Ascending aorta (tissue), 2 donors: ENCODE results near the gene TMEM92. TPM values are rescaled to one million over a fixed set of nuclear protein-coding genes. Genes with fewer than 3 reads are reported as not detected.
A peak's percentile ranks its signal among the peaks of the same experiment; 100 is the strongest.

Experiments used
- DNase-seq, 2 donors: peaks; one replicate each; pipeline ENCODE4 v3.0.0-alpha.2; 2019; ENCODE audit warnings: low spot score in 2 of 2
- H3K27ac ChIP-seq, 2 donors: fragments of 200-600 bp; sonication (generic); one replicate each; pipeline ENCODE4 v1.5.1; 2016 to 2017; ENCODE audit warnings: mild to moderate bottlenecking in 1 of 2
- H3K27me3 ChIP-seq: fragments of 200-600 bp; sonication (generic); one replicate; pipeline ENCODE4 v1.5.1; 2017
- H3K36me3 ChIP-seq, 2 donors: fragments of 200-600 bp; sonication (generic); one replicate each; pipeline ENCODE4 v1.5.1; 2016
- H3K4me1 ChIP-seq, 2 donors: fragments of 200-600 bp; sonication (generic); one replicate each; pipeline ENCODE4 v1.5.1; 2016 to 2017; ENCODE audit warnings: mild to moderate bottlenecking in 1 of 2
- H3K4me3 ChIP-seq, 2 donors: fragments of 200-600 bp; sonication (generic); one replicate each; pipeline ENCODE4 v1.5.1; 2016 to 2017; ENCODE audit warnings: mild to moderate bottlenecking in 1 of 2
- H3K9me3 ChIP-seq, 2 donors: fragments of 200-600 bp; sonication (generic); one replicate each; pipeline ENCODE4 v1.5.1; 2016
- CTCF ChIP-seq, 3 experiments: fragments of 200-600 bp in 2 of 3; fragments of 450-650 bp in 1 of 3; sonication (generic) in 2 of 3; IDR thresholded peaks; one replicate each; pipeline ENCODE4 v1.5.1; 2016 to 2019; ENCODE audit warnings: antibody characterized with exemption in 3 of 3, mild to moderate bottlenecking in 1 of 3, moderate library complexity in 1 of 3
- intact Hi-C: fragments of 100-400 bp; cut with DNase I; formaldehyde crosslinking; loops from one replicate; pipeline ENCODE4 v1.15.1; 2023
- total RNA-seq: library from RNA; depleted of rRNA; stranded (reverse); fragments of >200 nt; gene quantifications from one replicate; pipeline ENCODE4 v1.1.0, GENCODE V29; 2016

The TMEM92 gene
- total RNA-seq, 1 donor from 2014 or later = not detected

- peak in 1 of 2 donors; percentile 53 for DNase-seq
- Histone ChIP-seq H3K4me3 (no peak overlapping the region), H3K27me3 (no peaks in the 10 kb centered on the region), H3K9me3 (no peaks in the 10 kb centered on the region), H3K27ac (peak overlapping the region; percentile 12 to 56), H3K36me3 (no peaks in the 10 kb centered on the region), H3K4me1 (peaks cover 13 to 31% of the 10 kb centered on the region in 2 donors)
- TF ChIP-seq CTCF (IDR thresholded peaks at IDR 0.05) = no peak
- intact Hi-C loops = no loop called here
Measured at GRCh38 chr17:50259477-50260324, 14.6 kb upstream of the TMEM92 start.

DNA sequence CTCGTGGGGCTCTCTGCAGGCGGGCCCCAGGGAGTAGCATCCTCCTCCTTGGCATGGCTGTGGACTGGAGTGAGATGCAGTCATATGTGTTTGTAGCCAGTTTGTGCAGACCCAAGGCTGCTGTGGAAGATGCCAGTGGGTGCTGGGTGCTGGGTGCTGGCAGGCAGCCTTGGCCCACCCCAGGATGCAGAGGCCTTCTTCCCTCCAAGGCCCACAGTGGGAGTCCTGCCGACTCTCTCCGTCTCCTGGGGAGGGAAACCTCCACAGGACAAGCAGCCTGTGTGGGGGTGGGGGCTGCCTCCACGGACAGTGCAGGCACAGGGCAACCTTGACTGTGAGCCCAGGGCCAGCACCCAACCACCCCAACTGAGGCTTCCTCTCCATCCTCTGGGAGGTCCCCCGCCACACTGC is 13.8 kb upstream of the TMEM92 start:
- H3K27me3 ChIP-seq = no peaks in the 10 kb centered on the region
- intact Hi-C loops = no loop called here
- no peak overlapping the region for H3K4me3 ChIP-seq
- peak in 1 of 2 donors; percentile 56 for DNase-seq
- no peaks in the 10 kb centered on the region for H3K9me3 ChIP-seq
- no peaks in the 10 kb centered on the region for H3K36me3 ChIP-seq
- H3K27ac ChIP-seq = no peak overlapping the region
- no peak for TF ChIP-seq CTCF (IDR thresholded peaks at IDR 0.05)
- peaks cover 19 to 39% of the 10 kb centered on the region in 2 donors for H3K4me1 ChIP-seq

- H3K27me3 ChIP-seq = no peaks in the 10 kb centered on the region
- H3K36me3 ChIP-seq = no peaks in the 10 kb centered on the region
- no peak for TF ChIP-seq CTCF (IDR thresholded peaks at IDR 0.05)
- H3K27ac ChIP-seq = no peak overlapping the region
- H3K4me3 ChIP-seq = no peak overlapping the region
- peak in 1 of 2 donors; percentile 54 for DNase-seq
- H3K4me1 ChIP-seq = peaks cover 24 to 47% of the 10 kb centered on the region in 2 donors
- H3K9me3 ChIP-seq = no peaks in the 10 kb centered on the region
- intact Hi-C loops = no loop called here
Measured at GRCh38 chr17:50261051-50261915, 13.0 kb upstream of the TMEM92 start.

DNA sequence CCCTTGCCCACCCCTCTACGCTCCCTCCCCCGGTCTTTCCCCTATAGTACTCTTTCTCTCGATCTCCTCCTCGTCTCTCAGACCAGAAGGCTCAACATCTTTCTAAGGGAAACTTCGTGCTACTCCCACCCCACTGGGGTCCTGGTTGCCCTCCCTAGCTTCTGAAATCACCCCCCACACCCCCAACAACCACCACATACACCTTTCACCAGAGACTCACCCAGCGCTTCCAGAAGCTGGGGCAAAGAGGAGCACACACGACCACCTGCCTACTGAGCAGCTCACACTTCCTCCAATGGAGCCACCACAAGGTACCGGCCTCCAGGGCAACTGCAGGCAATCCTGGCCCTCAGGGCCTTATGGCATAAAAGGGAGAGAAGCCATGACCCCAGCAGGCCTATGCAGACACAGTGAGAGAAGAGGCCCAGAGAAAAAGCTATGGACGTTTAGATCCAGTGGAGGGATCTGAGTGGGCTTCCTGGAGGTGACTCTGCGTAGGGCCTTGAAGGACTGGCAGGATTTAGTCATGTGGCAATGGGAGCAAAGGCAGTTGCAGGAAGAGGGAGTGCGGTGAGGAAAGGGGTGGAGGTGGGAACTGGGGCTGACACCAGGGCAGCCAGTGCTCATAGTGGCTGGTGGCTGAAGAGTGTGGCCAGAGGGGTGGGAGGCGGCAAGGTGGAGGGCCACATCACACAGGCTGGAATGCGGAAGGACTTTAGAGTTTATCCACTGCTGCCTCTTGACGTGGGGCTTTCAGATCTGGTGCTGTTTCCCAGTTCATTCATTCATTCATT is 12.1 kb upstream of the TMEM92 start:
- H3K4me1 ChIP-seq = peaks cover 34 to 55% of the 10 kb centered on the region in 2 donors
- H3K27me3 ChIP-seq = no peaks in the 10 kb centered on the region
- TF ChIP-seq CTCF (IDR thresholded peaks at IDR 0.05) = no peak

More for the DNA sequence above, 12.1 kb upstream of the TMEM92 start:
- Histone ChIP-seq H3K27ac (no peak overlapping the region), H3K4me3 (no peak overlapping the region), H3K9me3 (no peaks in the 10 kb centered on the region), H3K36me3 (no peaks in the 10 kb centered on the region)
- intact Hi-C loops = no loop called here
- peak in 1 of 2 donors; percentile 37 for DNase-seq
